ENCODE measurements around the gene LMO7.
A peak's percentile ranks its signal among the peaks of the same experiment; 100 is the strongest.
"Not testable (repeated sequence)": the region's sequence is repeated elsewhere in the genome, so short reads cannot be mapped to it uniquely, and the experiment has no call there.

The LMO7 gene

DNA sequence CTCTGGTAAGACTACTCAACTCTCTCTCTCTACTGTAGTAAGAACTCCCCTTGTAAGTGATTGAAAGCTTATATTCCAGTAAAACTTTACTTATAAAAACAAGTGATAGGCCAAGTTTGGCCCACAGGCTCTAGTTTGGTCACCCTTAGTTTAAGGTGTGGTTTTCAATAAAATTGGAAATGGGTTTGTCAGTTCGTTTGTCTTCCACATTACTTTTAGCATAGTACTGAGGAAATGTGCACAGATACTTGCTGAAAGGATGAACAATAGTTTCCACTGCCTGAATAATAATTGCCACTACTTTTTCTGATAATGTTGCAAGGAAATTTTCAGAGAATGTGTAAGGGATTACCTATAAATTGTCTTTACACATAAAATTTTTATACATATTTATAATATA lies 54.5 kb downstream of the LMO7 start:
- no peak for DNase-seq
- in situ Hi-C loops (cut with MboI; ENCODE audit: low pct_unique_long_range_greater_than_20kb, low sequenced_read_pairs): loop anchor here (25.0 kb wide), 1 partner anchor 772 kb away; no protein-coding TSS in a partner anchor

DNA sequence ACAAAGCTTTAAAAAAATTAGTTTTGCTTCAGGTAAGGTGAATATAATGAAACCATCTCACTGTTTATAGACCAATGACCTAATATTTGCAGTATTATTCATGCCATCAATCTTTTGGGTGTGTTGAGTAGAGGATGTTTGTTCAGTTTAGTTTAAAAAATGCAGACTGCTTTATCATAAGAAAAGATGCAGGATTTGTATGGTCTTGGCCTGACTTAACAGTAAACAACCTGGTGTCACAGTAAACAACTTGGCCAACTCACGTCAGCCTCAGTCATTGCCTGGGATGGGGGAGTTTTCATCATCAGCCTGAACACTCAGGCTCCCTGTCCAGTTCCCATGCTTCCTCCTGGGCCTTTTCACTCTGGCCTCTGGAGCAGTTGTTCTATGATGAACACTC lies 55.1 kb downstream of the LMO7 start:
- no peak for DNase-seq
- in situ Hi-C loops (cut with MboI; ENCODE audit: low pct_unique_long_range_greater_than_20kb, low sequenced_read_pairs): loop anchor here (25.0 kb wide), 1 partner anchor 771 kb away; no protein-coding TSS in a partner anchor

DNA sequence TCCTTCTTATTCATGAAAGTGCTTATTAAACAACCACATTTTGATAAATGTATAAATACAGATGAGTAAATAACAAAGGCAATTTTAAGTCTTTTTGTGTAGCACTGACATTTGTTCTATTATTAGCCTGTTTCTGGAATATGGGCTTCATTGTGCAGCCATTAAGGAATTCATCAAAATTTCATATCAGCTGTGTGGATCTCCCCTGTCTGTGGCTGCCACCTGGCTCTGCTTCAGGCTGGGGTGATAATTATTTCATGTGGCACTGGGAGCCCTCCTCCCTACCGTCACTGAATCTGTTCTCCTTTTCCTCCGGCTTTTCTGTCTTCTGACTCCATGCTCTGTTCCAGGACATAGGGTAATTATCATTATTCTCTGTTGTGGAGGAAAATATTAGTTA lies 57.1 kb downstream of the LMO7 start:
- in situ Hi-C loops (cut with MboI; ENCODE audit: low pct_unique_long_range_greater_than_20kb, low sequenced_read_pairs): loop anchor here (25.0 kb wide), 1 partner anchor 769 kb away; no protein-coding TSS in a partner anchor
- DNase-seq: no peak

DNA sequence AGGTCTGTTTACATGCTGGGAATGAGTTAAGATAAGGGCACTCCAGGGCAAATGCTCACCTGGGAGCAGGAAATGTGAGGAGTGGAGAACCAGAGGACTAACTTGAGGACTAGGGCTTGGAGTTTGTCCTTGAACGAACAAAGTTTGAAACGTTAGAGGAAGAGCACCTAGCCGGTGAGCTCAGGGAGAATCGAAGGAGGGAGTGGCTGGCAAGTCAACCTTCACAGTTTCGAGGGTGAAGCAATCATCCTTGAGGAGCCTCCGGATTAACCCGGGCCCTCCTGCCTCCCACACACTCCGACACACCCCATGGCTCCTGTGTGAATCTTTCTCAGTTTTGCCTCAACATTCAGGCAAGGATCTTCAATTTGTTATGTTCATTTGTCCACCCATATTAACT lies 58.6 kb downstream of the LMO7 start:
- in situ Hi-C loops (cut with MboI; ENCODE audit: low pct_unique_long_range_greater_than_20kb, low sequenced_read_pairs): loop anchor here (25.0 kb wide), 1 partner anchor 768 kb away; no protein-coding TSS in a partner anchor
- DNase-seq: no peak

DNA sequence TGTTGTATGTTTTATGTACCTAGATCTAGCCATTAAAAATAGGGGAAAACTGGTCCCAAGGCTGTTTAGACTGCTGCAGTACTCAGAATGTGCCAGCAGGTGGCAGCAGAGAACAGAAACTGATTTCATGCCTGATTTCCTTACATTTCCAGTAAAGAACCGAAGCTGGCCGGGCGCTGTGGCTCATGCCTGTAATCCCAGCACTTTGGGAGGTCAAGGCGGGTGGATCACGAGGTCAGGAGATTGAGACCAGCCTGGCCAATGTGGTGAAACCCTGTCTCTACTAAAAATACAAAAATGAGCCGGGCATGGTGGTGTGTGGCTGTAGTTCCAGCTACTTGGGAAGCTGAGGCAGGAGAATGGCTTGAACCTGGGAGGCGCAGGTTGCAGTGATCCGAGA lies 59.8 kb downstream of the LMO7 start:
- in situ Hi-C loops (cut with MboI; ENCODE audit: low pct_unique_long_range_greater_than_20kb, low sequenced_read_pairs): loop anchor here (25.0 kb wide), 1 partner anchor 766 kb away; no protein-coding TSS in a partner anchor
- peak; percentile 80 for DNase-seq

DNA sequence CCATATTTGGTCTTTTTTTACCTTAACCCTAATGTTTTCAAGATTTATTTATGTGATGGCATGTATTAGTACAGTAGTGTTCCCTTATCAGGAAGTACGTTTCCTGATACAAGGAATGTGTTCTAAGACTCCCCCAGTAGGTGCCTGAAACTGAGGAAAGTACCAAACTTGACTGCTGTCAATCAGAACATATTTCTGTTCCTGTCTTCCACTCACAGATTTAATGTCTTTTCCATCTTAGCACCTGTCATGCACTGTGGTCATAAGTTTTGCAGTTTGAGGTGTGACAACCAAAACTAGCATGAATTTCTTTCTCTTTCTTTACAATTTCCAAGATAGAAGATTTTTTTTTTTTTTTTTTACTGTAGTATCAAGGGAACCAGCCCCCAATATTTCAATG lies 62.9 kb downstream of the LMO7 start:
- no peak for DNase-seq
- in situ Hi-C loops (cut with MboI; ENCODE audit: low pct_unique_long_range_greater_than_20kb, low sequenced_read_pairs): loop anchor here (25.0 kb wide), 1 partner anchor 763 kb away; no protein-coding TSS in a partner anchor

DNA sequence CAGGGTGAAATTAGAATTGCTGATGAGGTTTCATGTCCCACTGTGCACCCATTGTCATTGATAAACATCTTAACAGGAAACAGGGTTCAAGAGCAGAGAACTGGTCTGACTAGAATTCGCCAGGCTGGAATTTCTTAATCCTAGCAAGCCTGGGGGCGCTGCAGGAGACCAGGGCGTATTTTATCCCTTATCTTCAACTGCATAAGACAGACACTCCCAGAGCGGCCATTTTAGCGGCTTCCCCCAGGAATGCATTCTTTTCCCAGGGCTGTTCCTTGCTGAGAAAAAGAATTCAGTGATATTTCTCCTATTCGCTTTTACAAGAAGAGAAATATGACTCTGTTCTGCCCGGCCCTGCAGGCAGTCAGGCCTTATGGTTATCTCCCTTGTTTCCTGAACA lies 63.6 kb downstream of the LMO7 start:
- in situ Hi-C loops (cut with MboI; ENCODE audit: low pct_unique_long_range_greater_than_20kb, low sequenced_read_pairs): loop anchor here (25.0 kb wide), 1 partner anchor 763 kb away; no protein-coding TSS in a partner anchor

DNA sequence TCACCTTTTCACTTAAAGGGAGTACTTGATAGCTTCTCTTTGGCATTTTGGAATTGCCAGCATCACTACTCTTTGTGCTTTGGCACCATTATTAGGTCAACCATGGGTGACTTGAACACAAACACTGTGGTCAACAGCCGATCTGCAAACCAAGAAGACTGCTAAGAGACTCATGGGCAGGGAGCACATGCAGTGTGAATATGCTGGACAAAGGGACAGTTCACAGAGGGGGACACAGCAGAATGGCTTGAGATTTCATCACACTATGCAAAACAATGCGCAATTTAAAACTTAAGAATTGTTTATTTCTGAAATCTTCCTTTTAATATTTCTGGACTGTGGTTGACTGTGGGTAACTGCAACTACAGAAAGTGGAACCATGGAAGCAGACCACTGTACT lies 64.4 kb downstream of the LMO7 start:
- DNase-seq: no peak
- in situ Hi-C loops (cut with MboI; ENCODE audit: low pct_unique_long_range_greater_than_20kb, low sequenced_read_pairs): no loop called here

More for the DNA sequence above, 63.6 kb downstream of the LMO7 start:
- not testable (repeated sequence) for DNase-seq

DNA sequence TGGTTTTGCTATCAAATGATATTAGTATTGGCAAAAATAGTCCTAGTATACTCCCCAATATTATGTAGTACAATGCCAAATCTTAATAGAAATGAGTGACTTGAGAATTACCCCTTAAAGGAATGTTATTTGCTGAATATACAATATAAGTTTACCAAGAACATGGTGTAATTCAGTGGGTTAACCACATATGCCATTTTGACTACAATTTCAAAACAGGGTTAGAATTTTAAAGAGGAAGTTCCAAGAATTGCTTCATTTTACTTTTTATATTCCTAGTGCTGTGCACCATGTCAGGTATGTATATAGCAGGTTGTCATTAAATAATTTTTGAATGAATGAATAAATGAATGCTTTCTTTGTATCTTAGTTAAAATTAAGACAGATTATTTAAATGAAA lies 66.3 kb downstream of the LMO7 start:
- in situ Hi-C loops (cut with MboI; ENCODE audit: low pct_unique_long_range_greater_than_20kb, low sequenced_read_pairs): no loop called here
- peak; percentile 23 for DNase-seq

DNA sequence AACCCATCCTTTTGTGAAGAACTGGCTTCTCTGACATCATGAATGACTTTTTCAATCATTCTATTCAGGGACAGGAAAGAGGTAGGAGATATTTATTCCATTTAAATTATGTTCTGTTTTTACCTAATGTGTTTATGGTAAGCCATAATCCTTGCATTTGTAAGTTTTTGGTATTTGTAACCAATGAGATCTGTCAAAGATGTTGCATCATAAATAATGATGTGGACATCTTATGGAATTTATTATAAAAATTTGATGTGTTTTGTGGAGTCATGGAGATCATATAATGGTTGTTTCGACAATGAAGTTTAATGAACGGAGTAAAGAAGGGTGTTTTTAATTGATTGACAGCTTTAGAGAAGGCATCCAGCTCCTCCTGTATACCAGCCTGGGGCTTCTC lies 67.6 kb downstream of the LMO7 start:
- in situ Hi-C loops (cut with MboI; ENCODE audit: low pct_unique_long_range_greater_than_20kb, low sequenced_read_pairs): no loop called here
- DNase-seq: no peak

DNA sequence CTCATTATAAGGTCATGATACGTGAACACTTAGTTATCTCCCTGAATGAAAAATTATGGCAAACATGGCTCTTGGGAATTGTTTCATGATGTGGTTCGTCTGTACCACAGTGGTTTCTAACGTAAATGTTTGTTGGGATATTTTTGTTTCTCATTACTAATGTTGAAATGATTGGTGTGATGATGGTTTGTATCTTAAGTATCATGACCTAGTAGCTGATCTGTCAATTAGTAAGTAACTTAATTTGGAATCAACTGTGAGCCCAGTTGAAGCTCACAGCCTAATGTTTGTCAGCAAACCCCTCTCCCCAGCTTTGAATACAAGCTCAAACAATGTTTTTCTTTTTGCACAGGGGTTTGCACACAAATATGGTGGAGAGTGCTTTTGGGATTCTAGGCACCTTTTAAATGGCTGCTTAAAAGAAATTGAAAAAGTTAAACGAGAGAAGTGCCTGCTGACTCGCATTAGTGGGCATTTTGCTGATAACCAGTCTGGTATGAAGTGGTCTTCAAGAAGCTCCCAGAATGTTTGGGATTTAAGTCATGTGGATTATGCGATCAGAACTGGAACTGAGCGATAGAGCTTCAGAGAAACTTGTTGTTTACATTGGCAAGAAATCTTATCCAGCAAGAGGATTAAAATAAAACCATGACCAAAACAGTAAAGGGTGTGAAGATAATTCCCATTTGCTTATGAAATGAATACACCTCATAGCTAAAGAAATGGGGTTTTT lies 68.2 kb downstream of the LMO7 start:
- no peak for DNase-seq
- in situ Hi-C loops (cut with MboI; ENCODE audit: low pct_unique_long_range_greater_than_20kb, low sequenced_read_pairs): no loop called here

DNA sequence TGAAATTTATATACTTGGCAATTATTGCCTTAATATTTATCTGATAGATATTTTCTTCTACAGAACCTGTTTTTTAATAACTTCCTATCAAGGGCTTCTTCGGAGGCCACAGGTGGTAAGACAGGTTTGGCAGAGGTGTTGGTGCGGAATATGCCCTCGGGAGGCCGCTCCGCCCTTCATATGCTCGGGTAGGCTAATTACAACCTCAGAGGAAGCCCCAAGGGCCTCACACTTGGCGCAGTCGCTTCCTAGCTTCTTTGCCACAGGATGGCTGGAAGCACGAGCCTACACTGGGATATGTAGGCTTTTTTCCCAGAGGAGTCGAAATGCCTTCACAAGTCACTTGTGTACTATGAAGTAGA lies 68.8 kb downstream of the LMO7 start:
- in situ Hi-C loops (cut with MboI; ENCODE audit: low pct_unique_long_range_greater_than_20kb, low sequenced_read_pairs): no loop called here
- no peak for DNase-seq

DNA sequence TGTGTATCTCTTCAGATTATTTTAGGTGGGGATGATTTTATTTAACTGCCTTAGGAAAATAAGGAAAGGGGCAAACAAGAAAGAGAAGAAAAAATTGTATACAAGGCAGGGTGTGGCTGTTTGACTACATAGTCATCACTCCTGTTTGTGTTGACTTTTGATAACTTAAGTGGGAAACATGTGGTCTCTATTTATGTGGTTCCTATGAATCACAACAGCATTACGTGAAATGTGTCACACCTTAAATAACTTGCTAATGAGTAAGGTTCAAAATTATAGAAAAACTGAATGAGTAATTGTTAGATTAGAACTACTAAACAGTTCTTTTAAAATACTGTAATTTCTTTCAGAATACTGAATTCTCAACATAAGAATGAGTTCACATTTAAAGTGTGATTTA lies 69.3 kb downstream of the LMO7 start:
- DNase-seq: no peak
- in situ Hi-C loops (cut with MboI; ENCODE audit: low pct_unique_long_range_greater_than_20kb, low sequenced_read_pairs): no loop called here

DNA sequence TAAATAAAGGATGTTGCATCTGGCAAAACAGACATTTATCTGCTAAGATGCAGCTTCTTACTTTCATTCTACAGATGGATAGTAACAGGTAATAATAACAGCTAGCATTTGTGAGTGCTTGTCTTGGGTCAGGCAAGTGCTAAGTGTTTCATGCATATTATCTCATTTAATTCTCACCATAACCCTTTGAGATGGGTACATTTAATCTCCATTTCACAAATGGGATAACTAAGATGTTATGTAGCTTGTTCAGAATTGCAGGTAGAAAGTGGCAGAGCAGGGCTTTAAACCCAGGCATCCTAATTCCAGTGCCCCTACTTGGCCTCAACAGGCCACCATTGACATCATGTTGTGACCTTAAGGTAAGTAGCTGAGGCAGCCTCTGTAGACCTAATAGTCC lies 69.8 kb downstream of the LMO7 start:
- no peak for DNase-seq
- in situ Hi-C loops (cut with MboI; ENCODE audit: low pct_unique_long_range_greater_than_20kb, low sequenced_read_pairs): no loop called here

DNA sequence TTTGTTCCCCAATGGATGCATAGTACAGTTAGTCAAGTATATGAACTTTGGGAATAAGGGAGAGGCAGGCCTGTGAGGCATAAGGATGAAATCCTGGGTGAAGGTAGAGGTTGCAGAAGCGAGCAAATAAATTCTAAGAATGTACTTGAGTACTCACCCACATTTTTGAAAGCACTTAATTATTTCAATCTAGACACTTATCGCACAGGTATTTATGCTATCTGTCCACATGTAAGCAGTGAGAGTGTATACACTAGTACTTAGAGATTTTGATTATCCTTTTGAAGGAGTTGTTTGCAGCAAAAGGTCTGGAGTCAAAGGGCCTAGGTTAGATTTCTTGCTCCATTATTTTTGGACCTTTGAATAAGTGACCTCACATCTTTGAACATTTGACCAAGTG lies 77.7 kb downstream of the LMO7 start:
- in situ Hi-C loops (cut with MboI; ENCODE audit: low pct_unique_long_range_greater_than_20kb, low sequenced_read_pairs): no loop called here
- DNase-seq: no peak

DNA sequence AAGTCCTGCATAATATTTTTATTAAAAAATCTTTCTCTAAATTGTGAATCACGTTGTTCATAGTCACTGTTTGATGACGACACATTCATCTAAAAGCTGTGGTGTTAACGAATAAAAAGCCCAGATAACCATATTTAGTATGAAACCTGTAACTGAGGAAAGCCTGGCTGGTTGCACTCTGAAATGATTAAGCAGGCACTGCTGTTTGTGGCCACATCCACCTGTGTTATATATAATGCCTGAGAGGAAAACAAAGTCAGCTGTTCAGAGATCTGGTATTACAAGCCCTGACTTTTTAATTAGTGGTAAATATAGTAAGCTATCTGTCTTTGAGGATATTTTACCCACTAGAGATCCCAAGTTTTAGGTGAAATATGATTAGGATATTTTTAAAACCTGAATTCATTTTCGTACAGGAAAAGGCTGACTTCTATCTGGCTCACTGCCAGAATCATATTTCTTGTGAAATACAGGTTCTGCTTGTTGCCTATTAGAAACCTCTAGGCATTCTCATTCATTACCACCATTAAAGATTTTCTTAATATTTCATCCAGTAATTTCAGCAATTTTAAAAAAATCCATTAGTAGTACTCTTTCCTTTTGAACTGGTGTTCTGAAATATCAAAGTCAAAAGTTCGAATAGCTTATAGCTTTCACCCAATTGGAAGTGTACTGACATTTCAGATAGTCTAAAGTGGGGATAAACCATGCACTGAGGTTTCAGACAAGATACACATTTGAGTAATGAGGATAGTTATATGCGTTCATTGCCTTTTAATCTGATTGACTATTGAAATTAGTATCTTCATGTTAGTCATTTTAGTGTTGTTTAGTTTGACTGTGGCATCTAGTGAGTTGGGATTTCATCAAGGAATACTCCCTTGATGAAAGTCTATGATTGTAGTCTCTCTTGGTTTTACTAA lies 79.7 kb downstream of the LMO7 start:
- no peak for DNase-seq

DNA sequence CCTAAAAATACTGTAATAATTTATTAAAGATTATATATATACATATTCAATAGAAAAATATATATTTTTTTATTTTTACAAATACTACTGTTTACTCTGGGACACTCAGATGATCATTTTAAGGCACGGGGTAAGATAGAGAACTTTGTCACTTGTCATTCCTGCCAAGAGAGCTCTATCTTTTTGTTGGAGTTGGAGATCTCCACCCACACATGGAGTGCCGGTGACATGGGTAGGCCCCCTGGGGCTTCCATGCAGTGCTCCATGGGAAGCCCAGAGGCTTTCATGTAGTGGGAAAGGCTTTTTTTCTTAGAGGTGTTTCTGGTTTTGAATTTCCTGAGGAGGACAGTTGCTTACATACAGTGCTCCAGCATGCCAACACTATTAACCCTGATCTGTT lies 81.4 kb downstream of the LMO7 start:
- in situ Hi-C loops (cut with MboI; ENCODE audit: low pct_unique_long_range_greater_than_20kb, low sequenced_read_pairs): no loop called here

More for the DNA sequence above, 79.7 kb downstream of the LMO7 start:
- in situ Hi-C loops (cut with MboI; ENCODE audit: low pct_unique_long_range_greater_than_20kb, low sequenced_read_pairs): no loop called here

DNA sequence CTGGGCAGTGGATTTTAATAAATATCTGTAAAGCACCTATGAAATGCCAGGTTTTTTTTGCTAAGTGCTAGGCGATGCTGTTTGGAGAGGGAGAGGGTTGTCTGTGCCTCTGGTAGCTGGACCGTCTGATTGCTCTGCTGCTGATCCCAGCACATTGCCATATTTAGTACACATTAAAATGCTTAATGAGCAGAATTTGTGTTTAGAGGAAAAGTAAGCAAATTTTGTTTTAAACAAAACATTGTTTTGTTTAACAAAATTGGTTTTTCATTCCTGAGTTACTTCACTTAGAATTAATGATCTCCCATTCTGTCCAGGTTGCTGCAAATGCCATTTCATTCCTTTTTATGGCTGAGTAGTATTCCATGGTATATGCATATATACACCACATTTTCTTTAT lies 85.2 kb downstream of the LMO7 start:
- in situ Hi-C loops (cut with MboI; ENCODE audit: low pct_unique_long_range_greater_than_20kb, low sequenced_read_pairs): no loop called here
- DNase-seq: no peak

More for the DNA sequence above, 81.4 kb downstream of the LMO7 start:
- no peak for DNase-seq

DNA sequence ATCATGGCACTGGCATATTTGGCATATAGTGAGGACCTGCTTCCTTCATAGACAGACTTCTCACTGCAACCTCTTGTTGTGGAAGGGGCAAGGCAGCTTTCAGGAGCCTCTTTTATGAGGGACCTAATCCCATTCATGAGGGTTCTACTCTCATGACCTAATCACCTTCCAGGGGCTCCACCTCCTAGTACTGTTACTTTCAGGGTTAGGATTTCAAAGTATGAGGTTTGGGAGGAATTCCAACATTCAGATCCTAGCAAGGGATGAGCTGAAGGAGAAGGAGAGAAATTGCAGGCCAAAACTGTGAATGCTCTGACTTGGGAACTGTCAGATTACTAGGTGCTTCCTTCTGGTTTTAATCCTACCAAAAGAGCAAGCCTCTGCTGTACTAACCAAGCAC lies 87.8 kb downstream of the LMO7 start:
- in situ Hi-C loops (cut with MboI; ENCODE audit: low pct_unique_long_range_greater_than_20kb, low sequenced_read_pairs): no loop called here
- no peak for DNase-seq

Measured in KBM-7 (cell line).